ENCODE measurements around the gene CCDC188. TPM values are rescaled to one million over a fixed set of nuclear protein-coding genes. Genes with fewer than 3 reads are reported as not detected.

Gene CCDC188
- total and polyA plus RNA-seq, 2 of the 4 experiments (the other 2 are of a cell fraction), result 0.10 TPM; not detected in 1

GRCh38 chr22:20183101-20183500, 32.2 kb upstream of the CCDC188 start:
- peak overlapping the region; percentile 32 for H2AFZ ChIP-seq (replicated peaks; ENCODE audit: low read length, poor library complexity)
- H2BK120ac ChIP-seq (ENCODE audit: low read depth, low read length), result no peak overlapping the region
- intact Hi-C loops (cut with micrococcal nuclease) (no loop called here), in situ Hi-C loops (cut with MboI; ENCODE audit: low sequenced_read_pairs) (no loop called here), dilution Hi-C loops (cut with HindIII; ENCODE audit: low sequenced_read_pairs, unreplicated experiment) (no loop called here)
- no peak overlapping the region for H3K56ac ChIP-seq (ENCODE audit: extremely low read depth, insufficient read depth, low read length)
- CTCF ChIA-PET, result no interaction called here
- no peak overlapping the region for H3K4me3 ChIP-seq (ENCODE audit: insufficient read depth, low read depth, low read length)
- no peak overlapping the region for H4K91ac ChIP-seq (ENCODE audit: insufficient read depth, low read depth, low read length)
- no peak overlapping the region for H3K23ac ChIP-seq (ENCODE audit: low read depth, low read length)
- no peak overlapping the region for H3K9ac ChIP-seq (ENCODE audit: low read depth, low read length)
- H4K20me1 ChIP-seq (ENCODE audit: insufficient read depth, low read length), result no peaks in the 10 kb centered on the region
- peaks cover 38% of the 10 kb centered on the region for H3K27me3 ChIP-seq (ENCODE audit: control insufficient read depth, insufficient read depth, low read length)
- no peak overlapping the region for H2AK5ac ChIP-seq (ENCODE audit: low read depth, low read length)
- no peak overlapping the region for H3K14ac ChIP-seq (replicated peaks; ENCODE audit: low read depth, low read length)
- no peak overlapping the region for H2AK9ac ChIP-seq (replicated peaks; ENCODE audit: low read depth, low read length, poor library complexity)
- H3K18ac ChIP-seq (ENCODE audit: low read depth, low read length), result no peak overlapping the region
- H2BK15ac ChIP-seq (ENCODE audit: low read depth, low read length), result no peak overlapping the region
- TF ChIP-seq MXI1 (IDR thresholded peaks at IDR 0.05; ENCODE audit: borderline replicate concordance, low read depth, low read length) (no peak), RFX5 (IDR thresholded peaks at IDR 0.05; ENCODE audit: low read depth, low read length) (no peak), ELK1 (IDR thresholded peaks at IDR 0.05; ENCODE audit: borderline replicate concordance, low read depth, low read length) (no peak), CTCF (conservative IDR thresholded peaks at IDR 0.05; ENCODE audit: low read depth, low read length) (no peak), NFE2L2 (IDR thresholded peaks at IDR 0.05; ENCODE audit: low read depth, low read length) (no peak)
- no peak overlapping the region for H4K5ac ChIP-seq (ENCODE audit: low read depth, low read length)
- 66% methylated on average over 5 of the region's 8 CpGs; no CpG with 5 or more reads in 1 of the 2 experiments for WGBS, 2 experiments (ENCODE audit: extremely low coverage in 2 of 2, insufficient read length in 1 of 2)
- no peak overlapping the region for H3K4me2 ChIP-seq (ENCODE audit: low read depth, low read length)
- H3K27ac ChIP-seq (ENCODE audit: insufficient read depth, low read length), result no peak overlapping the region
- H3K9me3 ChIP-seq (ENCODE audit: control insufficient read depth, insufficient read depth, low read length), result no peaks in the 10 kb centered on the region
- H3K79me1 ChIP-seq (ENCODE audit: low read depth in 1 of 2, low read length in 2 of 2), result no peaks in the 10 kb centered on the region
- no peaks in the 10 kb centered on the region for H3K9me1 ChIP-seq (ENCODE audit: insufficient read depth, low read length)
- no peaks in the 10 kb centered on the region for H3K4me1 ChIP-seq (ENCODE audit: control insufficient read depth, insufficient read depth, low read length)
- POLR2A ChIA-PET (ENCODE audit: unreplicated experiment), result no interaction called here
- no peak for DNase-seq
- no peak overlapping the region for H2BK5ac ChIP-seq (ENCODE audit: low read depth, low read length, poor library complexity, severe bottlenecking)
- no peak overlapping the region for H2BK20ac ChIP-seq (ENCODE audit: low read depth, low read length)
- no peaks in the 10 kb centered on the region for H3K36me3 ChIP-seq (ENCODE audit: control insufficient read depth, insufficient read depth, low read length)
- H3K4ac ChIP-seq (ENCODE audit: low read depth, low read length), result no peak overlapping the region
- ATAC-seq (ENCODE audit: low read depth), result no peak
- H4K8ac ChIP-seq (ENCODE audit: low read depth in 2 of 2, low read length in 2 of 2), result no peak overlapping the region
- BruUV-seq (replicated peaks), result no TSS peak
